SJSA1 (cell line): ENCODE data around the gene CALHM3. TPM values are rescaled to one million over a fixed set of nuclear protein-coding genes. Genes with fewer than 3 reads are reported as not detected.

ENCODE experiments used
- DNase-seq, 2 experiments: peaks; one replicate each; pipeline ENCODE4 v3.0.0-alpha.2; 2015 to 2020; ENCODE audit warnings: low spot score in 2 of 2, low read depth in 1 of 2
- H3K27ac ChIP-seq: fragments of 250-450 bp; sonication (Bioruptor Pico); 2 replicates; pipeline ENCODE4 v1.5.1; 2020; ENCODE audit warnings: mild to moderate bottlenecking, moderate library complexity
- H3K27me3 ChIP-seq: fragments of 250-450 bp; sonication (Bioruptor Pico); replicated peaks from 2 replicates; pipeline ENCODE4 v1.5.1; 2020; ENCODE audit warnings: mild to moderate bottlenecking, moderate library complexity
- H3K36me3 ChIP-seq: fragments of 250-450 bp; sonication (Bioruptor Pico); 2 replicates; pipeline ENCODE4 v1.5.1; 2020; ENCODE audit warnings: mild to moderate bottlenecking
- H3K4me1 ChIP-seq: fragments of 250-450 bp; sonication (Bioruptor Pico); replicated peaks from 2 replicates; pipeline ENCODE4 v1.6.1; 2021; ENCODE audit warnings: mild to moderate bottlenecking
- H3K4me3 ChIP-seq: fragments of 250-450 bp; sonication (Bioruptor Pico); 2 replicates; pipeline ENCODE4 v1.5.1; 2020; ENCODE audit warnings: mild to moderate bottlenecking
- H3K9me3 ChIP-seq: fragments of 250-450 bp; sonication (Bioruptor Pico); replicated peaks from 2 replicates; pipeline ENCODE4 v1.5.1; 2020; ENCODE audit warnings: mild to moderate bottlenecking
- total RNA-seq: library from RNA; depleted of rRNA; stranded (reverse); fragments of >200 nt; shearing (Covaris generic); gene quantifications from 2 replicates; pipeline ENCODE4 v1.2.3, GENCODE V29; 2014

Gene CALHM3
- total RNA-seq, 1 experiment from 2014 or later = not detected

DNA sequence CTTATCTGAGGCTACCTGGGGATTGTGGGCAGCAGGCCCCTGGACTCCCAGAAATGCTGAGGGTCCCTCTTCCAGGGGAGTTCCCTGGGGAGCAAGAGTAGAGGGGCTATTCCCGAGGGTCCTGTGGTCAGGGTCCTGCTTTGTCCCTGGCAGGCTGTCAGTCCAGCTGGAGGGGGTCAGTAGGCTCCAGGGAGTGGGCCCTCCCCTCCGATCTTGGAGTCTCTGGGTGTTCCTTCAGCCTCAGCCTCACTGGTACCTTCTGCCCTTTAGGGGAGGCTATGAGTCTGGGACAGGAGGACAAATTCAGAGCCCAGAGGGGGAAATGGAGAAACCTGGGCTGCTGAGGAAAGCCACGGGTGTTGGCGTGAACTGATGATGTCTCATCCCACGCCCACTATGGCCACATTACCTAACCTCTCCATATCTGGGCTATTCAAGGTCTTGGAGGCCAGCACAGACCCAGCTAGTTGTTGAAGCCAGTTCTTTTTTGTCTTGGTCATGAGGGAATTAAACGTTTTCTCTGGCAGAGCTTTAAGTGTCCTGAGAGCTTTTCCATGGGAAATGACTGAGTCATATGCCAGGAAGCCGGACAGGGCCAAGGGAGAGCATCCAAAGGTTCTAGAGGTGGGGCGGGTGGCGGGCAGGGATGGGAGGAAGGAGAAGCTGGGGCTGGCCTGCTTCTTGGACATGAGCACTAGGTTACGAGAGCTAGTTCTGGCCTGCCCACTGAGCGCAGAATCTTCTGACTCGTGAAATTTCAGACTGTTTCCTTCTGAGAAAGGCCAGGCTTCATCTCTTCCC is 33.1 kb downstream of the CALHM3 start:
- no peaks in the 10 kb centered on the region for H3K9me3 ChIP-seq
- H3K27me3 ChIP-seq = no peaks in the 10 kb centered on the region
- H3K4me1 ChIP-seq = no peaks in the 10 kb centered on the region
- peaks cover 62% of the 10 kb centered on the region for H3K36me3 ChIP-seq
- H3K27ac ChIP-seq = no peak overlapping the region
- H3K4me3 ChIP-seq = no peak overlapping the region
- DNase-seq = no peak

DNA sequence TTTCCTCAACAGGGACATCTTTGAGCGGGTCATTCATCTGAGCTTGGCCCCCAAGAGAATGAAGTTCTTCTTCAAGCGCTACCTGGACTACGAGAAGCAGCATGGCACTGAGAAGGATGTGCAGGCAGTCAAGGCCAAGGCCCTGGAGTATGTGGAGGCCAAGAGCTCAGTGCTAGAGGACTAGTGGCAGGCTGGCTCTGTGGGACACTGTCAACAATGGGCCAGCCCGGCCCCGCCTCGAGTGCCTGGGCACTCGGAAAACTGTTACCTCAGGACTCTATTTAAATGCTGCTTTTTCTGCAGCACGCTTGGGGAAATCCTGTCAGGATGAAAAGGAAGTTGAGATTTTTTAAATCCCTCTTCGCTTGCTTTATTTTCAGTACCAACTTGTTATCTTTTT is 33.7 kb downstream of the CALHM3 start:
- peaks cover 68% of the 10 kb centered on the region for H3K36me3 ChIP-seq
- no peak for DNase-seq
- H3K4me1 ChIP-seq = no peaks in the 10 kb centered on the region
- no peaks in the 10 kb centered on the region for H3K27me3 ChIP-seq
- H3K27ac ChIP-seq = no peak overlapping the region
- H3K4me3 ChIP-seq = no peak overlapping the region
- H3K9me3 ChIP-seq = no peaks in the 10 kb centered on the region

DNA sequence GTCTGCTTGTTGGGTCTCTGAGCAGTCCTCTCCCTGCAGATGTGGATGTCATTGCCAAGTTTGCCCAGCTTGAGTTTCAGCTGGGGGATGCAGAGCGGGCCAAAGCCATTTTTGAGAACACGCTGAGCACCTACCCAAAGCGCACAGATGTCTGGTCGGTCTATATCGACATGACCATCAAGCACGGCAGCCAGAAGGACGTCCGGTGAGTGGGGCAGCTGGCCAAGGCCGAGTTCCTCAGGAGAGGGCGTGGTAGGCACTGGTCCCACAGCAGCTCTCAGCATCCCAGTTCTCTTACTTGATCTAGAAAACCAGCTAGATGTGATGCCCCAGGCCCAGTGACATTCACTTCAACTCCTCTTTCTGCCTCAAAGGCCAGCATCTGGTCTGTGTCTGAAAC is 34.6 kb downstream of the CALHM3 start:
- H3K4me3 ChIP-seq = no peak overlapping the region
- no peaks in the 10 kb centered on the region for H3K4me1 ChIP-seq
- H3K36me3 ChIP-seq = peaks cover 77% of the 10 kb centered on the region
- DNase-seq = no peak
- no peak overlapping the region for H3K27ac ChIP-seq
- H3K9me3 ChIP-seq = no peaks in the 10 kb centered on the region
- H3K27me3 ChIP-seq = no peaks in the 10 kb centered on the region

DNA sequence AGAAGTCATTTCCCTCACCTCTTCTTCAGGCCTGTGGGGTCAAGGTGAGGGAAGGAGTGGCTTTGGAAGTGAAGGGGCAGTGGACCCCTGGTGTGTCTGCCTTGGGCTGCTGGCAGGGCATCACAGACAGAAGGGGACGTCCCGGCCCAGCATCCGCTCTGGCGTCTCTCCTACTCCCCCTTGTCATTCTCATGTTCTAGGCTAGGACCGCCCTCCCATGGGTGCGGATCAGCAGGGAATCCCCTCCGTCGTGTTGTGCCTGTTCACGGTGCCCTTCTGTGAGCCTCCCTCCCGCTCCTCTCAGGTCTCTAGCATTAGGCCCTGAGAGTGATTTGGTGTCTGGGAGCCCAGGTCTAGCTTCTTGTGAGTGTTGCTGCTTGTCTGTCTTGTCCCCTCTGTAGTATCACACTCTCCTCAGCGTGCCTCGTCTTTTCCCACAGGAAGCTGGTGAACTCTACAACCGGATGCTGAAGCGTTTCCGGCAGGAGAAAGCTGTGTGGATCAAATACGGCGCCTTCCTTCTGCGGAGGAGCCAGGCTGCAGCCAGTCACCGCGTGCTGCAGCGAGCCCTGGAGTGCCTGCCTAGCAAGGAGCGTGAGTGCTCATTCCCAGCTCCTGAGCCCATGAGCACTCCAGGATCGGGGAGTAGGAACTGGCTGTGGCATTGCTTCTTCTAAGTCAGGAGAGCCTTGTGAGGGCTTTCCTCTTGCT is 35.4 kb downstream of the CALHM3 start:
- Histone ChIP-seq H3K4me1 (no peaks in the 10 kb centered on the region), H3K27me3 (no peaks in the 10 kb centered on the region), H3K9me3 (no peaks in the 10 kb centered on the region), H3K36me3 (peaks cover 84% of the 10 kb centered on the region), H3K27ac (no peak overlapping the region), H3K4me3 (no peak overlapping the region)
- DNase-seq = no peak

DNA sequence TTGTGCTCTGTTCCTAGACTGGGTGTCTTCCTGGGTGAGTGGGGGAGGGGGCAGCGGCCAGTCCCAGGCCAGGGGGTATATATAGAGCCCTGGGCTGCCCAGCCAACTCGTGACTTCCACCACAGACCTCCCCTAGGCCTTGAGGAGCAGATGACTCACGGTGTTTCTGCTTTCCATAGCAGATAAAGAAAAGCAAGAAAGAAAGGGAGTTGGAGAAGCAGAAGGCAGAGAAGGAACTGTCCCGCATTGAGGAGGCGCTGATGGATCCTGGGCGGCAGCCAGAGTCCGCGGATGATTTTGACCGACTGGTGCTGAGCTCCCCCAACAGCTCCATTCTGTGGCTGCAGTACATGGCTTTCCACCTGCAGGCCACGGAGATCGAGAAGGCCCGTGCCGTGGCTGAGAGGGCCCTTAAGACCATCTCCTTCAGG is 37.0 kb downstream of the CALHM3 start:
- Histone ChIP-seq H3K36me3 (peaks cover 93% of the 10 kb centered on the region), H3K4me3 (no peak overlapping the region), H3K9me3 (no peaks in the 10 kb centered on the region), H3K27me3 (no peaks in the 10 kb centered on the region), H3K4me1 (no peaks in the 10 kb centered on the region), H3K27ac (no peak overlapping the region)
- DNase-seq = no peak

DNA sequence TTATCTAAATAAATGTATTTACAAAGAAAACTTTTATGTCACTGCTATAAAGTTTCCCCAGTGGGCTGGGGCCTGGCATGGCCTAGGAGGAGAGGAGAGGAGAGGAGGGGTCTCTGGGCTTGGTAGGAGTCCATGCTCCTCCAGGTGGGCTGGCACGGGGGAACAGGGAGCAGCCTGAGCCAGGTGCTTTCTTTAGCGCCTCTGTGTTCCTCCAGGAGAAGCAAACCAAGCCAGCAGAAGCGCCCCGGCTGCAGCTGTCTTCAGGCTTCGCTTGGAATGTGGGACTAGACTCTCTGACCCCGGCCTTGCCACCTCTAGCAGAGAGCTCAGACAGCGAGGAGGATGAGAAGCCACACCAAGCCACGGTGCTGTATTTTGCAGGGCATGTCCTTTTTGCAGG is 37.4 kb downstream of the CALHM3 start:
- H3K27ac ChIP-seq = no peak overlapping the region
- no peak for DNase-seq
- H3K4me3 ChIP-seq = no peak overlapping the region
- no peaks in the 10 kb centered on the region for H3K4me1 ChIP-seq
- H3K9me3 ChIP-seq = no peaks in the 10 kb centered on the region
- no peaks in the 10 kb centered on the region for H3K27me3 ChIP-seq
- peaks cover 95% of the 10 kb centered on the region for H3K36me3 ChIP-seq

DNA sequence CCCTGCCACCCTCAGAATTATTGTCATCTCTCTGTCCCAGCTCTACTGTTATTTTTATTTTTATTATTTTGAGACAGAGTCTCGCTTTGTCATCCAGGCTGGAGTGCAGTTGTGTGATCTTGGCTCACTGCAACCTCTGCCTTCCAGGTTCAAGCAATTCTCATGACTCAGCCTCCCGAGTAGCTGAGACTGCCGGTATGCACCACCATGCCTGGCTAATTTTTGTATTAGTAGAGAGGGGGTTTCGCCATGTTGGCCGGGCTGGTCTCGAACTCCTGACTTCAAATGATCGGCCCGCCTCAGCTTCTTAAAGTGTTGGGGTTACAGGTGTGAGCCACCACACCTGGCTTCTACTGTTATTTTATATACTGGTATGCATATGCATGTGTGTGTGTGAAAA is 37.8 kb downstream of the CALHM3 start:
- no peak for DNase-seq
- Histone ChIP-seq H3K27me3 (no peaks in the 10 kb centered on the region), H3K4me3 (no peak overlapping the region), H3K9me3 (no peaks in the 10 kb centered on the region), H3K36me3 (peaks cover 99% of the 10 kb centered on the region), H3K4me1 (no peaks in the 10 kb centered on the region), H3K27ac (no peak overlapping the region)

DNA sequence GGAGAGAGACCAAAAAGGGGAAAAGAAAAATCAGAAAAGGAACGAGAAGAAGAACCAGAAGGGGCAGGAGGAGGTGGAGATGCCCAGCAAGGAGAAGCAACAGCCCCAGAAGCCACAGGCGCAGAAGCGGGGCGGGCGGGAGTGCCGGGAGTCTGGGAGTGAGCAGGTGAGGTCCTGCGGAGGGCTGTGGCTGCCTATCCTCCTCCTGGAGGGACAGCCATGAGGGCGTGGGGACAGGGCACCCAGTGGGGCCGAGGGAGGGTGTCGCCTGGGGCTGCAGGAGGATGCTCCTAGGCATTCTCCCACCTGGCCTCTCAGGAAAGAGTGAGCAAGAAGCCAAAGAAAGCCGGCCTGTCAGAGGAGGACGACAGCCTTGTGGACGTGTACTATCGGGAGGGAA is 38.6 kb downstream of the CALHM3 start:
- peaks cover 99% of the 10 kb centered on the region for H3K36me3 ChIP-seq
- H3K27ac ChIP-seq = no peak overlapping the region
- no peak overlapping the region for H3K4me3 ChIP-seq
- no peaks in the 10 kb centered on the region for H3K27me3 ChIP-seq
- no peaks in the 10 kb centered on the region for H3K9me3 ChIP-seq
- DNase-seq = no peak
- no peaks in the 10 kb centered on the region for H3K4me1 ChIP-seq

DNA sequence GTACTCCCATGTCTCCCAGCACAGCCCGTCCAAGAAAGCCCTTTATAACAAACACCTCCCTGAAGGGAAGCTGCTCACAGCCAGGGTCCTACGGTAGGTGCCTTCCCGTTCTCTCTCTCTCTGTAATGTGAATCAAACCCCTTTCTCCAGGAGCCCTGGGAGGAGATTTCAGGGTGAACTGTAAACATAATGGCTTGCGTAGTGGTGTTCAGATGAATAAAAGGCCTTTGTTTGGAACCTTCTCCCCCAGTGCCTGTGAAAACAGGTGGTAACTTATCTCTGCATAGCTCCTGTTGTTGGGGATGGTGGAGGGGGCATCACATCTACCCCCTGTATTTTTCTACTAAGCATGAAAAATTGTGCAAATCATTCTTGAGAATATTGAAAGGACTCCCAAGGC is 39.3 kb downstream of the CALHM3 start:
- no peaks in the 10 kb centered on the region for H3K9me3 ChIP-seq
- H3K4me3 ChIP-seq = no peak overlapping the region
- peaks cover 95% of the 10 kb centered on the region for H3K36me3 ChIP-seq
- H3K4me1 ChIP-seq = no peaks in the 10 kb centered on the region
- no peak overlapping the region for H3K27ac ChIP-seq
- no peaks in the 10 kb centered on the region for H3K27me3 ChIP-seq
- no peak for DNase-seq

DNA sequence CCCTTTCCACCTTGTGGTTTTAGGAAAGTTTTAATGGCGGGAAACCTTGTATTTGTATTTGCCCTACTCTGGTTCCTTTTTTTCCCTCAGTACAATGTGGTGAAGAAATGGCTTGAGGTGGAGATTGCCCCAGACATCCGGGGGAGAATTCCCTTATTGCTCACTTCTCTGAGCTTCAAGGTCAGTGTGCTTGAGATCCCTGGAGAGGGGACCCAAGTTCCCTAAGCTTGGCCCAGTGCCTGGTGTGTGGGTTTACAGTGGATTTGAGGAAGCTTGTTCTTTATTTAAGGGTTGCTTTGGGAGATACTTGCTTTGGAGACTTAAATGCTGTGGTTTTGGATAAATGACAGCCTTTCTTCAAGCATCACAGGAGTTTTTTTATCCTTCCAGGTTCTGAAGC is 45.2 kb downstream of the CALHM3 start:
- Histone ChIP-seq H3K27ac (no peak overlapping the region), H3K4me1 (no peaks in the 10 kb centered on the region), H3K9me3 (no peaks in the 10 kb centered on the region), H3K4me3 (no peak overlapping the region), H3K36me3 (peaks cover 90% of the 10 kb centered on the region), H3K27me3 (no peaks in the 10 kb centered on the region)
- no peak for DNase-seq

DNA sequence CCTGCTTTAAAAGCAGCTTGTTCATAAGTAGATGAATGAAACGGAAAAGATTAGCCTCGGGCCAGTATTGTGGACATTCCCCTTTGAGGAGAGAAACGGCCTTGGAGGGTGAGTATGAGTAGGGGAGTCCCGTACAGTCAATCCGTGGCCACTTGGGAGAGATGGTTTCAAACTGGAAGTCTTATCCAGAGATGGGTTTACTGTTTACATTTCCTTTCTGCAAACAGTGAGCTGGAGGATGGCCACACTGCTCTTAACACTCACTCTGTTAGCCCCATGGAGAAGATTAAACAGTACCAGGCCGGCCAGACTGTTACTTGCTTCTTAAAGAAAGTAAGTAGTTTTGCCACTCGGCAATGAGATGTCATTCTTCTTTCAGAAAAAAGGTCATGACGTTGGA is 47.1 kb downstream of the CALHM3 start:
- H3K27ac ChIP-seq = no peak overlapping the region
- H3K4me1 ChIP-seq = no peaks in the 10 kb centered on the region
- H3K4me3 ChIP-seq = no peak overlapping the region
- no peak for DNase-seq
- no peaks in the 10 kb centered on the region for H3K27me3 ChIP-seq
- no peaks in the 10 kb centered on the region for H3K9me3 ChIP-seq
- H3K36me3 ChIP-seq = peaks cover 88% of the 10 kb centered on the region

DNA sequence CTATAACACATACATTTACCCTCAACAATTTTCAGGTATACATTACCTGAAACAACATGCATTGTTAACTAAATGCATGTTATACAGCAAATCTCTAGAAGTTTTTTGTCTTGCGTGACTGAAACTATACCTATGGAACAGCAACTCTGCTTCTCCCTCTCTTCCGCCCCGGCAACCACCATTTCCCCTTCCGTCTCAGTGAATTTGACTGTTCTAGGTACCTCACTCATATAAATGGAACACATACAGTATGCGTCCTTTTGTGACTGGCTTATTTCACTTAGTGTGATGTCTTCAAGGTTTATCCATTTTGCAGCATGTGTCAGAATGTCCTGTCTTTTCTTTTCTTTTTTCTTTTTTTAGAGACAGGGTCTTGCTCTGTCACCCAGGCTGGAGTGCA is 49.4 kb downstream of the CALHM3 start:
- Histone ChIP-seq H3K27ac (no peak overlapping the region), H3K4me1 (no peaks in the 10 kb centered on the region), H3K9me3 (no peaks in the 10 kb centered on the region), H3K27me3 (no peaks in the 10 kb centered on the region), H3K36me3 (peaks cover 84% of the 10 kb centered on the region), H3K4me3 (no peak overlapping the region)
- no peak for DNase-seq

DNA sequence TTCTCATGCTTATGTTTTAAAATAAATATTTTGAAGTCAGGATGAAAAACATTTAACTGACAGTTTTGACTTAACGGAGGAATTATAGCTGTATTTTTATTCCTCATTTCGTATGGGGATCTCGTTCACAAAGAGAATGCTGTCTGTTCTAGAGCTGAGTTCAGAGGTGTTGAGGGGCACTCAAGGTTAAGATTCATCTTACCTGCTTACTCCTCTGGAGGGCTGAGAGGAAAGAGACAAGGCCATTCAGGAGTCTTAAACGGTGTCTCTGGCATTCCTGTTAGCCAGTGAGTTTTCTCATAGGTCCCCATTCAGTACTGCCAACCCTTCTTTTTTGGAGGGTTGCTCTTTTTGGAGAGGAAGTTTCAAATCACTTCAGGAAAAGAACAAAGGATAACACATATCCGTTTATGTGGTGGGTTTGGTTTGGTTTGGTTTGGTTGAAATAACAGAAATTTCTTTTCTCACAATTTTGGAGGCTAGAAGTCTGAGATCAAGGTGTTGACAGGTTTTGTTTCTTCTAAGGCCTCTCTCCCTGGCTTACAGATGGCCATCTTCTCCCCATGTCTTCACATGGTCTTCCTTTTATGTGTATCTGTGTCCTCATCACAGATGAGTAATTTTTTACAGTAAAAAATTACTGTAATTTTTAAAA is 49.9 kb downstream of the CALHM3 start:
- Histone ChIP-seq H3K4me3 (no peak overlapping the region), H3K4me1 (no peaks in the 10 kb centered on the region), H3K9me3 (no peaks in the 10 kb centered on the region), H3K27me3 (no peaks in the 10 kb centered on the region), H3K27ac (no peak overlapping the region), H3K36me3 (peaks cover 84% of the 10 kb centered on the region)
- DNase-seq = no peak

DNA sequence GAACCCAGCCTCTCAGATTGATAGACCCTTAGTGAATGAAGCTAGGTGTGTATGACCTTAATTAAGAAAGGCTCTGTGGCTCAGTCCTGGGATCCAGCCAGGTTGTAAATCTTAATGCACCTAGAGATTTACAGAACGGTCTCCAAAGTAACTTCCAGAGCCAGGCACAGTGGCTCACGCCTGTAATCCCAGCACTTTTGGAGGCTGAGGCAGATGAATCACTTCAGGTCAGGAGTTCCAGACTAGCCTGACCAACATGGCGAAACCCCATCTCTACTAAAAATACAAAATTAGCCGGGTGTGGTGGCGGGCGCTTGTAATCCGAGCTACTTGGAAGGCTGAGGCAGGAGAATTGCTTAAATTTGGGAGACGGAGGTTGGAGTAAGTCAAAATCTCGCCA is 51.2 kb downstream of the CALHM3 start:
- no peaks in the 10 kb centered on the region for H3K27me3 ChIP-seq
- no peak overlapping the region for H3K4me3 ChIP-seq
- H3K36me3 ChIP-seq = peaks cover 87% of the 10 kb centered on the region
- no peak overlapping the region for H3K27ac ChIP-seq
- no peak for DNase-seq
- H3K9me3 ChIP-seq = no peaks in the 10 kb centered on the region
- H3K4me1 ChIP-seq = no peaks in the 10 kb centered on the region
